Measurements from ENCODE around the gene RASGRP3.

RASGRP3 gene

DNA sequence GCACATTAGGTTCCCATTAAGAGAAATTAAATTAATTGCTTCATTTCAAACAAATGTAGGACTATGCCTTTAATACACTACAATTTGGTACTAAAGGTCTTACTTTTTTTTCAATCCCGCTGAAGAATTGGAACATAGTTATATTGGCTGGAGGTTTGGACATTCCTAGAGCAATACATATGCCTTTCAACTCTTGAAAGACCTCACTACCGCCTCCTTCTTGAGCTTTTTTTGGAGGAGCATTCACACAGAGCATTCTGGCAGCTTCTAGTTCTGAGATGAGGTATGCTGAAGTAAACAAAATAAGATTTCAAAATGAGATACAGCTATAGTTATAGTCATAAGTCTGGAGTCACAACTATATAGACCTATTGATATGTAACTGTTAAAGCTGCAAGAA lies 111.8 kb downstream of the RASGRP3 start:
- no peak for DNase-seq

DNA sequence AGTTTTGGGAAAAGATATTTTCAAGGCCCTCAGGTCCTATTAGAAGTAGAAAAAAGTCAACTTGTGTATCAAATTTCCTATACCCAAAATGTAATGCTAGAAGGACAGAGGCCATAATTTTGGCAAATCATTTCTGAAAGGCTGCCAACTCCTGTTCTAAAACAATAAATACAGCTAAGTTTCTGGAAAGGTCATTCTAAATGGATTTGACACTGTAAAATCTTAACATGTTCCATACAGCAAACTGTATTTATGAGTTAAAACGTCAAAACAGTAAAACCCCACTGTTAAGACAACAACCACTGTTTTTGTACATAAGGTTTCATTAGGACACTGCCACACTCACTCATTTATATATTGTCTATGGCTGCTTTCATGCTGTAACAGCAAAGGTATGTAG lies 113.0 kb downstream of the RASGRP3 start:
- DNase-seq, result no peak

GRCh38 chr2:33595385-33595784 lies 118.9 kb downstream of the RASGRP3 start:
- no peak for DNase-seq

DNA sequence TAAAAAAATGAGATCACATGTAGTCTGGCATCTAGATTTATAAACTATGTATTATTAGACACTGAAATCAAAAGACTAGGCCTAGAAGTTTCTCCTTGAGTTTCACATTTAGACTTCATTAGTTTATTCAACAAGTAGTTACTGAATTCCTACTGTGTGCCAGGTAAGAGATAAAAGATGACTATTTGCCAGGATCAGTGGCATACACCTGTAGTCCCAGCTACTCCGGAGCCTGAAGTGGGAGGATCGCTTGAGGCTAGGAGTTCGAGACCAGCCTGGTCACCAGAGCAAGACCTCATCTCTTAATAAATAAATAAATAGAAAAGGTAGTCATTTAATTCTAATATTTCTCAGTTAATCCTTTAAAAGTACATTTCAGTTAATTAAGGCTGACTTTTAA lies 120.6 kb downstream of the RASGRP3 start:
- no peak for DNase-seq

DNA sequence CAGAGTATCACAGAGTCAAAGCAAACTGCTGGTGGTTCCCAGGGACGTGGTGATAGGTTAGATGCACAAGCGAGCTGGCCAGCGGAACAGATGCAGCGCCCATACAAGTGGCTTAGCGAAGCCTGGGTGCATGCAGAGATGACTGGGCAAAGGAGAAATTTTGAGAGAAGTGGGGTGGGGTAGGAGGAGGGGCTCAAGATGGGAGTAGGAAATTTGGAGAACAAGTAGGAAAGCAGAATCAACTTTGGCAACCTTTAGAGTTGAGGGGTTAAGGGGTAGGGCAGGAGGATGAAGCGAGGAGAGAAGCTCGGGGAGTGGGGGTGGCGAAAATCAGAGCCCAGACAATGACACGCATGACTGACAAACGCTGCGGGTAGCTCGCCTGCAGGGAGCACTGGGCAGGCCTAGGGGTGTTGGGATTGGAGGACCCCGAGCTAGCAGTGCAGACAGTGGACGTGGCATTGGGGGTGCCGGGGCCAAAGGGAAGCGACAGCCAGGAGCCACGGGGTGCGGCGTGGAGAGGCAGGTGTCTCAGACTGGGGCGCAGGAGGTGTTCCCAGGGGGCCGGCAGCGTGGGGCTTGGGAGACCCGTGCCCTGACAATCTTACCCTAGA lies 122.2 kb downstream of the RASGRP3 start:
- no peak for DNase-seq

DNA sequence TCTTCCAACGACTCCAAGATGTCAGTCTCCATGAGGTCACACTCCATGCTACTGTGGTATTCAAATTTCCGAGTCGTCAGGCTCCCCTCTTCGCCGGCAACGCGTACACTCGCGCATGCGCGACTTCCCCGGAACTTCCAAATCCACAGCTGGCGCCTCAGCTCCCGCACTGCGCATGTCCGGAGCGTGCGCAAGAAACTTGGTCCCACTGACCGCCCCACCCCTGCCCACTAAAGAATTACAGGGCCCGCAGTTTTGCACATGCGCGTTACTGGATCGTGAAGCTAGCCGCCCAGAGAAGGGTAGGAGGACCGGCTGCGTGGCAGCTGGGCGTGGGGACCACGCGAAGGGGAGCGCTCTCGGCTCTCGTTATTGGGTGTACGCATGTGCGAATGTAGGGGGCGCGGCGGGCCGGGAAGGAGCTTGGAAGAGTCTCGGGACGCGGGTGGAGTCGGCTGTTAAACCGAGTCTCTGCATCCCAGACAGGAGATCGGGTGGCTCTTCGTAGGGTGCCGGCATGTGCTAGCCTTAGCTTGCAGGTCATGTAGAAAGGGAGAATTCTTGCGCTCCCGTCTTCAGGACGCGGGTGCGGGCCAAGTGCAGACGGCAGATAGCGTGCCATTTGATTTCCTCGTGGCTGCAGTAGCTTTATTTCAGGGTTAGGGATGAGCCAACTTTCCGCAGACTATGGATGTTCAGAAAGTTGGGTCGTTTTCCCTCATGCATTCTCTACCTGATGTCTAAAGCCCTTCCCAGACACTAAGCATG lies 122.9 kb downstream of the RASGRP3 start, which contains the start of gene FAM98A:
Gene FAM98A (minus strand): TSS at position 125 of the 768 bp plus-strand sequence. CDS start 78 bp downstream, at position 47.
- DNase-seq, result peak; percentile 100

GRCh38 chr2:33599943-33600192 lies 123.4 kb downstream of the RASGRP3 start:
- no peak for DNase-seq

DNA sequence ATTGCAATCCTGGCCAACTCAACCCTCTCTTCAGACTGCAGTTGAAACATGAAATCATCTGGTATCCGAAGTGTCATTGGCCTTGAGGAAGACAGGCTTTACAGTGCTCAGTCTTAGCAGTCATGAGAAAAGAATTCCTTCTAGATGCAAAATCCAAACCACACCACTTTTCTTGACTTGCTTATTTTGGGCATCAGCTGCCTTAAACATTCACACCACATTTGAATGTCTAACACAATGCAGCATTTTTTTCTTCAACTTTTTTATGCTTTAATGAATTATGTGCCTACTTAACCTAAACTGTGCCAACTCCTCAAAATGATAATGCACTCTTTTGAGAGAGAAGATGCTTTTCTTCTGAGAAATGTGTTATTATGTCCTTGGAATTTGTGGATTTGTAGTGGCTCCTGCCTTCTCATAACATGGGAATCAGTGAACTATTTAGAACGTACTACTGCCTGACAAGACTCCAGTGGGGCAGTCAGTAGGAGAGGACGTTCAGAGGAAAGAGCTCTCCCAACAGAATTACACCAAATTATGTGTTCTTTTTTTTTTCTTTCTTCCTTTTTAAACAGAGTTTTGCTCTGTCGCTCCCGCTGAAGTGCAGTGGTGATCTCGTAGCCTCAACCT lies 125.9 kb downstream of the RASGRP3 start:
- no peak for DNase-seq

DNA sequence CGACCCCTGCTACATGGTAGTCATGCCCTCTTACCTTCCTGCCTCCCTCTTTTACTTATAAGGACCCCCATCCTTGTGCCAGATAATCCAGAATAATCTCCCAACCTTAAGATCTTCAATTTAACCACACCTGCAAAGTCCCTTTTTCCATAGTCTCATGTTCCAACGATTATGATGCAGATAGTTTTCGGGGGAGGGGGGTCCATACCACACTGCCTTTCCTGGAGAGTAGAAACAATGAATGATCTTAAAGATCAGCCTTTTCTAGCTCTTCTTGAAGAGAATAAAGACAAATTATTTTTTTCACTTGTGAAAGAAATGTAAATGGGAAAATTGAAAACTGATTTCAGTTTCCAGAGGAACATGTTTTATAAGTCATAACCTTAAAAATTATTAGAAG lies 127.0 kb downstream of the RASGRP3 start:
- DNase-seq, result no peak

DNA sequence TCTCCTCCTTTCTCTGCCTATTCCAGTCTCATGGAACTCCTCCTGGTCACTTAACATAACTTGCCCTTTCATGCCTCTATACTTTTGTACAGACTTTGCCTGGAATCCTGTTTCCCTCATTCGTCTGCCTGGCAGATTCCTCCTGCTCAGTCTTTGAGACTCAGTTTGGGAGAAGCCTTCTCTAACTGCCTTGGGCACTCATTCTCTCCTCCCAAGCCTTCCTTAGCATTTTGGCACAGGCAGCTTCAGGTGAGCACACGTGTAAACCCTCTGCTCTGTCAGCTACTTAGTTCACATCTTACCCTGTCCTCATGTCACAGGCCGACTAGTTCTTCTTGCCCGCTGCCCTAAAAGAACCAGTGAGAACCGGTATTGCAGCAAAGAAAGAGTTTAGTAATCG lies 128.6 kb downstream of the RASGRP3 start:
- no peak for DNase-seq

DNA sequence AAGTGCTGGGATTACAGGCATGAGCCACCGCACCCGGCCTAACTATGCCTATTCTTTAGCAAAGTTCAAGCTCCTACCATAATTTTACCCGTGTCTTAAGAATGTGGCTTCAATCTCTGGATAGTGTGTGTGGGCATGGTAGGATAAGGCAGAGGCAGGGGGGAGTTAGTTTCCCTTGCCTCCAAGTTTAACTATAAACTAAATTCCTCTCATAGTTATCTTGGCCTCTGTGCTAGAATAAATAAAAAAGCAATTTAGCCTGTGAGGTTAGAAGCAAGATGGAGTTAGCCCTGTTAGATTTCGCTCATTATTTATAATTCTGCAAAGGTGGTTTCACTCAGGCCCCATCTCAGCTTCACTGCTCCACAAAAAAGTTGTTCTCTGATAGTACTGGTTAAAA lies 129.7 kb downstream of the RASGRP3 start:
- no peak for DNase-seq

GRCh38 chr2:33606622-33607021 lies 130.2 kb downstream of the RASGRP3 start:
- no peak for DNase-seq

- DNase-seq, result no peak
Measured at GRCh38 chr2:33607251-33607721, 130.8 kb downstream of the RASGRP3 start.

DNA sequence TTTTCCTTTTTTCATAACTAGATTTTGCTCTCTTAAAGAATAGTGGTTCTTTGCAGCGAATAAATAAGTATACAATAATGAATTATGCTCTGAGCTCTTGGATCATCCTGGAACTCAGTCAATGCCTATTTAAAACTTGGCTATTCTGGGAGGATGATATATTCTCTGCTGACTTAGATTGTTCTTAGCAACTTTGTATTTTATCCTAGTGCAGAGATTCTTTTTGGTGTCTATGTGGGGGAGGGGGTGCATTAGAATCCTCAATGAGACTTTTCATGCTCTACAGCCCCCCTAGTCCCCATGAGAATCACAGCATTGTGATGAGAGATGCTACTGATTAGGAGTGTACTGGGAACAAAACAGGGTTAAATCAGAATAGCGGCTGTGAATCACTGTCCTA lies 131.5 kb downstream of the RASGRP3 start:
- no peak for DNase-seq

DNA sequence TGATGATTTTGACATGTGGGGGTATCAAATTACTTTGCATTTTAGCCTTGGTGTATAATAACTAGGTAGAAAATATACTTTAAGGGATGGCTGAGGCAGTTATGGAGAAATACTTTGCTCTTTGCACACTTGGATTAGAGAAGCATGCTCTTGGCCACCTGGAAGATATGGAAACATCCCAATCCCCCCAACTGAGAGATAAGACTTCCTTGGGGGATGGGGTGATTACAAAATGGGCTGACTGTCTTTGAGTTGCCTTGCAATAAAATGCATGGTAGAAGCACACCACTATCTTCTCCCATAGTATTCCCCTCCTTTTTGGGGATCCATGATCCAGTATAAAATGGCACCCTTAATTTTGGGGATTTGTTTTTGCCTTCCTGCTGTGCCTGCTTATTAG lies 137.7 kb downstream of the RASGRP3 start:
- no peak for DNase-seq

Measured in right forelimb (tissue), 1 donor.